HG03469 (cell line): ENCODE measurements around the gene TMEM170B.

Experiments used
- ATAC-seq: cut with Tn5 transposase; IDR thresholded peaks from one replicate; pipeline ENCODE4 v1.9.1; 2021; ENCODE audit warnings: mild to moderate bottlenecking, moderate library complexity, moderate number of reproducible peaks; ENCODE audit not compliant: unreplicated experiment

TMEM170B gene

GRCh38 chr6:11584244-11584643, 46.7 kb downstream of the TMEM170B start:
- no peak for ATAC-seq

- ATAC-seq = no peak
Measured at GRCh38 chr6:11585426-11586016, 48.0 kb downstream of the TMEM170B start.

GRCh38 chr6:11586117-11586516, 48.6 kb downstream of the TMEM170B start:
- no peak for ATAC-seq

- no peak for ATAC-seq
Measured at GRCh38 chr6:11586536-11586935, 49.0 kb downstream of the TMEM170B start.

- no peak for ATAC-seq
Measured at GRCh38 chr6:11589261-11589660, 51.7 kb downstream of the TMEM170B start.

- ATAC-seq = no peak
Measured at GRCh38 chr6:11592294-11592906, 54.9 kb downstream of the TMEM170B start.

GRCh38 chr6:11593096-11593495, 55.5 kb downstream of the TMEM170B start:
- no peak for ATAC-seq

GRCh38 chr6:11595903-11596302, 58.4 kb downstream of the TMEM170B start:
- ATAC-seq = no peak

- ATAC-seq = no peak
Measured at GRCh38 chr6:11596640-11597237, 59.2 kb downstream of the TMEM170B start.

- no peak for ATAC-seq
Measured at GRCh38 chr6:11598687-11599086, 61.1 kb downstream of the TMEM170B start.

GRCh38 chr6:11600251-11600650, 62.7 kb downstream of the TMEM170B start:
- ATAC-seq = no peak

- no peak for ATAC-seq
Measured at GRCh38 chr6:11601776-11602605, 64.4 kb downstream of the TMEM170B start.

GRCh38 chr6:11604215-11604614, 66.7 kb downstream of the TMEM170B start:
- ATAC-seq = no peak

GRCh38 chr6:11604836-11605506, 67.4 kb downstream of the TMEM170B start:
- ATAC-seq = no peak

GRCh38 chr6:11605507-11605905, 68.0 kb downstream of the TMEM170B start:
- ATAC-seq = no peak

GRCh38 chr6:11606332-11606731, 68.8 kb downstream of the TMEM170B start:
- no peak for ATAC-seq

GRCh38 chr6:11607383-11607782, 69.8 kb downstream of the TMEM170B start:
- ATAC-seq = no peak

- ATAC-seq = no peak
Measured at GRCh38 chr6:11608600-11609323, 71.2 kb downstream of the TMEM170B start.

- ATAC-seq = no peak
Measured at GRCh38 chr6:11609324-11610071, 71.9 kb downstream of the TMEM170B start.

GRCh38 chr6:11613336-11613735, 75.8 kb downstream of the TMEM170B start:
- no peak for ATAC-seq
